OCI-LY1 (cell line): Measurements from ENCODE around the gene PHRF1.

ENCODE experiments used
- H2AFZ ChIP-seq: fragments of 200-600 bp; sonication (generic), shearing (Covaris generic); 2 replicates; pipeline ENCODE4 v1.6.0; 2014; ENCODE audit warnings: antibody characterized with exemption, mild to moderate bottlenecking, low read length
- H3F3A ChIP-seq: fragments of 200-600 bp; sonication (generic), shearing (Covaris generic); 2 replicates; pipeline ENCODE4 v1.6.0; 2014; ENCODE audit warnings: mild to moderate bottlenecking, antibody characterized with exemption, low read length, moderate library complexity; ENCODE audit not compliant: insufficient read depth
- H3K27ac ChIP-seq: fragments of 200-600 bp; sonication (generic); 2 replicates; pipeline ENCODE4 v1.5.1; 2014; ENCODE audit warnings: low read length, mixed run types, mild to moderate bottlenecking, low read depth; ENCODE audit not compliant: poor library complexity, severe bottlenecking
- H3K27me3 ChIP-seq: fragments of 200-600 bp; sonication (generic); 2 replicates; pipeline ENCODE4 v1.6.0; 2014; ENCODE audit warnings: antibody characterized with exemption, mild to moderate bottlenecking, low read length, moderate library complexity; ENCODE audit not compliant: insufficient read depth
- H3K36me3 ChIP-seq: fragments of 200-600 bp; sonication (generic); 2 replicates; pipeline ENCODE4 v1.6.1; 2014; ENCODE audit warnings: mild to moderate bottlenecking, antibody characterized with exemption, low read length, moderate library complexity, mixed read lengths; ENCODE audit not compliant: insufficient read depth
- H3K4me1 ChIP-seq: fragments of 200-600 bp; sonication (generic); 2 replicates; pipeline ENCODE4 v1.5.1; 2014; ENCODE audit warnings: mild to moderate bottlenecking, low read length, moderate library complexity; ENCODE audit not compliant: insufficient read depth, severe bottlenecking
- H3K4me2 ChIP-seq: fragments of 200-600 bp; sonication (generic), shearing (Covaris generic); 2 replicates; pipeline ENCODE4 v1.6.1; 2014; ENCODE audit warnings: low read length
- H3K4me3 ChIP-seq: fragments of 200-600 bp; sonication (generic); 2 replicates; pipeline ENCODE4 v1.5.1; 2014; ENCODE audit warnings: low read length, low read depth, mild to moderate bottlenecking, mixed read lengths; ENCODE audit not compliant: poor library complexity, severe bottlenecking
- H3K79me2 ChIP-seq: fragments of 200-600 bp; shearing (Covaris generic); 2 replicates; pipeline ENCODE4 v1.6.1; 2016; ENCODE audit warnings: mixed run types, low read length, mixed read lengths; ENCODE audit not compliant: insufficient read depth
- H3K9ac ChIP-seq: fragments of 200-600 bp; sonication (generic), shearing (Covaris generic); 2 replicates; pipeline ENCODE4 v1.6.1; 2014; ENCODE audit warnings: mild to moderate bottlenecking, low read length, mixed read lengths
- H3K9me2 ChIP-seq: fragments of 200-600 bp; sonication (generic), shearing (Covaris generic); 2 replicates; pipeline ENCODE4 v1.6.1; 2014; ENCODE audit warnings: low read depth, mild to moderate bottlenecking, low read length, mixed read lengths
- H3K9me3 ChIP-seq: fragments of 200-600 bp; shearing (Covaris generic); 2 replicates; pipeline ENCODE4 v1.6.1; 2014; ENCODE audit warnings: low read length, mixed read lengths
- H4K20me1 ChIP-seq: fragments of 200-600 bp; sonication (generic), shearing (Covaris generic); 2 replicates; pipeline ENCODE4 v1.6.0; 2016; ENCODE audit warnings: mild to moderate bottlenecking, low read length; ENCODE audit not compliant: insufficient read depth
- EZH2 ChIP-seq: fragments of 200-600 bp; sonication (generic), shearing (Covaris generic); IDR thresholded peaks from 2 replicates; pipeline ENCODE4 v1.8.0; 2017; ENCODE audit warnings: borderline replicate concordance, mixed run types, mild to moderate bottlenecking, antibody characterized with exemption, low read length, moderate library complexity, mixed read lengths
- TF ChIP-seq, protein P1 (sequence below): fragments of 200-600 bp; sonication (generic), shearing (Covaris generic); IDR thresholded peaks from 2 replicates; pipeline ENCODE4 v1.5.1; 2017; ENCODE audit warnings: mild to moderate bottlenecking, antibody characterized with exemption, low read length, moderate library complexity, mixed read lengths

PHRF1 gene

DNA sequence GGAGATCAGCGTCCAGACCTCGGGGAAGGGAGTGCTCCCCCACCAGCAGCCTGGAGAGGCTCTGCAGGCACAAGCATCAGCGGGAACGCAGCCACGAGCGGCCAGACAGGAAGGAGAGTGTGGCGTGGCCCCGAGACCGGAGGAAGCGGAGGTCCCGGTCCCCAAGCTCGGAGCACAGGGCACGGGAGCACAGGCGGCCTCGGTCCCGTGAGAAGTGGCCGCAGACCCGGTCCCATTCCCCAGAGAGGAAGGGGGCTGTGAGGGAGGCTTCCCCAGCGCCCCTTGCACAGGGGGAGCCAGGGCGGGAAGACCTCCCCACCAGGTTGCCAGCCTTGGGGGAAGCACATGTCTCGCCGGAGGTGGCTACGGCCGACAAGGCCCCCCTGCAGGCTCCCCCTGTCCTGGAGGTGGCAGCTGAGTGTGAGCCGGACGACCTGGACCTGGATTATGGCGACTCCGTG is 32.6 kb downstream of the PHRF1 start:
- H3K27me3 ChIP-seq = no peaks in the 10 kb centered on the region

GRCh38 chr11:609341-609811 is 33.1 kb downstream of the PHRF1 start:
- no peaks in the 10 kb centered on the region for H4K20me1 ChIP-seq
- no peaks in the 10 kb centered on the region for H3F3A ChIP-seq
- H3K9me3 ChIP-seq = no peaks in the 10 kb centered on the region
- no peaks in the 10 kb centered on the region for H3K79me2 ChIP-seq
- H3K27me3 ChIP-seq = no peaks in the 10 kb centered on the region
- peaks cover 14% of the 10 kb centered on the region for H3K4me1 ChIP-seq
- TF ChIP-seq, protein P1, sequence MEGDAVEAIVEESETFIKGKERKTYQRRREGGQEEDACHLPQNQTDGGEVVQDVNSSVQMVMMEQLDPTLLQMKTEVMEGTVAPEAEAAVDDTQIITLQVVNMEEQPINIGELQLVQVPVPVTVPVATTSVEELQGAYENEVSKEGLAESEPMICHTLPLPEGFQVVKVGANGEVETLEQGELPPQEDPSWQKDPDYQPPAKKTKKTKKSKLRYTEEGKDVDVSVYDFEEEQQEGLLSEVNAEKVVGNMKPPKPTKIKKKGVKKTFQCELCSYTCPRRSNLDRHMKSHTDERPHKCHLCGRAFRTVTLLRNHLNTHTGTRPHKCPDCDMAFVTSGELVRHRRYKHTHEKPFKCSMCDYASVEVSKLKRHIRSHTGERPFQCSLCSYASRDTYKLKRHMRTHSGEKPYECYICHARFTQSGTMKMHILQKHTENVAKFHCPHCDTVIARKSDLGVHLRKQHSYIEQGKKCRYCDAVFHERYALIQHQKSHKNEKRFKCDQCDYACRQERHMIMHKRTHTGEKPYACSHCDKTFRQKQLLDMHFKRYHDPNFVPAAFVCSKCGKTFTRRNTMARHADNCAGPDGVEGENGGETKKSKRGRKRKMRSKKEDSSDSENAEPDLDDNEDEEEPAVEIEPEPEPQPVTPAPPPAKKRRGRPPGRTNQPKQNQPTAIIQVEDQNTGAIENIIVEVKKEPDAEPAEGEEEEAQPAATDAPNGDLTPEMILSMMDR = no peak
- no peak for TF ChIP-seq EZH2
- peaks cover 88% of the 10 kb centered on the region for H3K36me3 ChIP-seq
- no peak overlapping the region for H3K27ac ChIP-seq
- no peak overlapping the region for H3K9ac ChIP-seq
- no peaks in the 10 kb centered on the region for H3K9me2 ChIP-seq
- no peak overlapping the region for H3K4me3 ChIP-seq
- no peak overlapping the region for H2AFZ ChIP-seq
- no peak overlapping the region for H3K4me2 ChIP-seq

More for the DNA sequence above, 32.6 kb downstream of the PHRF1 start:
- H3K9me3 ChIP-seq = no peaks in the 10 kb centered on the region
- peaks cover 10% of the 10 kb centered on the region for H3K4me1 ChIP-seq
- H3K4me2 ChIP-seq = no peak overlapping the region
- H3K4me3 ChIP-seq = no peak overlapping the region
- H2AFZ ChIP-seq = no peak overlapping the region
- TF ChIP-seq, protein P1 = no peak
- no peak for TF ChIP-seq EZH2
- no peaks in the 10 kb centered on the region for H3K9me2 ChIP-seq
- H3K36me3 ChIP-seq = peaks cover 93% of the 10 kb centered on the region
- H4K20me1 ChIP-seq = no peaks in the 10 kb centered on the region
- H3K27ac ChIP-seq = no peak overlapping the region
- H3K9ac ChIP-seq = no peak overlapping the region
- no peaks in the 10 kb centered on the region for H3F3A ChIP-seq
- no peaks in the 10 kb centered on the region for H3K79me2 ChIP-seq

- Histone ChIP-seq H3K36me3 (peaks cover 79% of the 10 kb centered on the region), H3K9me3 (no peaks in the 10 kb centered on the region), H3F3A (no peaks in the 10 kb centered on the region), H3K27ac (no peak overlapping the region), H3K9me2 (no peaks in the 10 kb centered on the region), H3K4me2 (no peak overlapping the region), H3K27me3 (no peaks in the 10 kb centered on the region), H3K4me3 (no peak overlapping the region), H2AFZ (no peak overlapping the region), H3K9ac (no peak overlapping the region), H3K4me1 (peaks cover 23% of the 10 kb centered on the region), H4K20me1 (no peaks in the 10 kb centered on the region), H3K79me2 (no peaks in the 10 kb centered on the region)
- TF ChIP-seq, protein P1 = no peak
- TF ChIP-seq EZH2 = no peak
Observed at GRCh38 chr11:610146-610801, 34.0 kb downstream of the PHRF1 start.
